ENCODE measurements around the gene RAB14.
A peak's percentile ranks its signal among the peaks of the same experiment; 100 is the strongest.

The RAB14 gene

GRCh38 chr9:121219530-121219929, 17.9 kb upstream of the RAB14 start:
- DNase-seq (ENCODE audit: low spot score), result no peak

GRCh38 chr9:121218357-121219027, 16.8 kb upstream of the RAB14 start:
- no peak for DNase-seq (ENCODE audit: low spot score)

- no peak for DNase-seq (ENCODE audit: low spot score)
Observed at GRCh38 chr9:121217609-121218292, 16.1 kb upstream of the RAB14 start.

- DNase-seq (ENCODE audit: low spot score), result no peak
Observed at GRCh38 chr9:121216271-121216805, 14.7 kb upstream of the RAB14 start.

GRCh38 chr9:121214005-121214404, 12.3 kb upstream of the RAB14 start:
- no peak for DNase-seq (ENCODE audit: low spot score)

GRCh38 chr9:121213136-121213806, 11.6 kb upstream of the RAB14 start:
- peak; percentile 55 for DNase-seq (ENCODE audit: low spot score)

- DNase-seq (ENCODE audit: low spot score), result no peak
Observed at GRCh38 chr9:121210536-121210935, 8.9 kb upstream of the RAB14 start.

GRCh38 chr9:121207371-121207940, 5.8 kb upstream of the RAB14 start:
- no peak for DNase-seq (ENCODE audit: low spot score)

- DNase-seq (ENCODE audit: low spot score), result no peak
Observed at GRCh38 chr9:121206516-121207370, 5.1 kb upstream of the RAB14 start.

GRCh38 chr9:121204611-121205010, 2.9 kb upstream of the RAB14 start:
- no peak for DNase-seq (ENCODE audit: low spot score)

- DNase-seq (ENCODE audit: low spot score), result no peak
Observed at GRCh38 chr9:121204121-121204520, 2.5 kb upstream of the RAB14 start.

GRCh38 chr9:121201045-121201737, 478 bp downstream of the RAB14 start:
- peak; percentile 27 for DNase-seq (ENCODE audit: low spot score)

- DNase-seq (ENCODE audit: low spot score), result no peak
Observed at GRCh38 chr9:121200356-121200755, 1.3 kb downstream of the RAB14 start.

- no peak for DNase-seq (ENCODE audit: low spot score)
Observed at GRCh38 chr9:121199921-121200320, 1.7 kb downstream of the RAB14 start.

- DNase-seq (ENCODE audit: low spot score), result no peak
Observed at GRCh38 chr9:121198512-121199042, 3.1 kb downstream of the RAB14 start.

GRCh38 chr9:121197132-121197531, 4.5 kb downstream of the RAB14 start:
- DNase-seq (ENCODE audit: low spot score), result no peak

GRCh38 chr9:121196389-121196788, 5.3 kb downstream of the RAB14 start:
- no peak for DNase-seq (ENCODE audit: low spot score)

GRCh38 chr9:121194730-121195129, 6.9 kb downstream of the RAB14 start:
- no peak for DNase-seq (ENCODE audit: low spot score)

- DNase-seq (ENCODE audit: low spot score), result no peak
Observed at GRCh38 chr9:121192959-121193640, 8.6 kb downstream of the RAB14 start.

GRCh38 chr9:121192518-121192917, 9.2 kb downstream of the RAB14 start:
- DNase-seq (ENCODE audit: low spot score), result no peak
